ENCODE data around the gene IFRD2.

The IFRD2 gene

GRCh38 chr3:50323092-50323600 is 30.9 kb upstream of the IFRD2 start:
- TF ChIP-seq, protein P1, sequence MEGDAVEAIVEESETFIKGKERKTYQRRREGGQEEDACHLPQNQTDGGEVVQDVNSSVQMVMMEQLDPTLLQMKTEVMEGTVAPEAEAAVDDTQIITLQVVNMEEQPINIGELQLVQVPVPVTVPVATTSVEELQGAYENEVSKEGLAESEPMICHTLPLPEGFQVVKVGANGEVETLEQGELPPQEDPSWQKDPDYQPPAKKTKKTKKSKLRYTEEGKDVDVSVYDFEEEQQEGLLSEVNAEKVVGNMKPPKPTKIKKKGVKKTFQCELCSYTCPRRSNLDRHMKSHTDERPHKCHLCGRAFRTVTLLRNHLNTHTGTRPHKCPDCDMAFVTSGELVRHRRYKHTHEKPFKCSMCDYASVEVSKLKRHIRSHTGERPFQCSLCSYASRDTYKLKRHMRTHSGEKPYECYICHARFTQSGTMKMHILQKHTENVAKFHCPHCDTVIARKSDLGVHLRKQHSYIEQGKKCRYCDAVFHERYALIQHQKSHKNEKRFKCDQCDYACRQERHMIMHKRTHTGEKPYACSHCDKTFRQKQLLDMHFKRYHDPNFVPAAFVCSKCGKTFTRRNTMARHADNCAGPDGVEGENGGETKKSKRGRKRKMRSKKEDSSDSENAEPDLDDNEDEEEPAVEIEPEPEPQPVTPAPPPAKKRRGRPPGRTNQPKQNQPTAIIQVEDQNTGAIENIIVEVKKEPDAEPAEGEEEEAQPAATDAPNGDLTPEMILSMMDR (IDR thresholded peaks at IDR 0.05), result no peak
- no peak for TF ChIP-seq ZFX (IDR thresholded peaks at IDR 0.05; ENCODE audit: borderline replicate concordance)
- H3K27ac ChIP-seq, result peak overlapping the region; percentile 85

GRCh38 chr3:50322386-50323091 is 30.3 kb upstream of the IFRD2 start, which contains the start of gene HYAL2:
Gene HYAL2 (minus strand): TSS chr3:50322745. CDS start chr3:50320489, 2,256 bp downstream.
- TF ChIP-seq, protein P1 (IDR thresholded peaks at IDR 0.05), result no peak
- TF ChIP-seq ZFX (IDR thresholded peaks at IDR 0.05; ENCODE audit: borderline replicate concordance), result no peak
- peak within 1 kb of the TSS; percentile 85 for H3K27ac ChIP-seq

- TF ChIP-seq ZFX (IDR thresholded peaks at IDR 0.05; ENCODE audit: borderline replicate concordance), result no peak
- TF ChIP-seq, protein P1 (IDR thresholded peaks at IDR 0.05), result no peak; the same call in 1 of the 2 replicates
- H3K27ac ChIP-seq, result peak overlapping the region; percentile 85
These were observed 29.8 kb upstream of the IFRD2 start for GRCh38 chr3:50322115-50322385.

- peak overlapping the region; percentile 85 for H3K27ac ChIP-seq
- TF ChIP-seq, protein P1 (IDR thresholded peaks at IDR 0.05), result peak; percentile 73
- TF ChIP-seq ZFX (IDR thresholded peaks at IDR 0.05; ENCODE audit: borderline replicate concordance), result no peak
These were observed 29.3 kb upstream of the IFRD2 start for GRCh38 chr3:50321336-50322114.

- peak overlapping the region; percentile 85 for H3K27ac ChIP-seq
- TF ChIP-seq, protein P1 (IDR thresholded peaks at IDR 0.05), result no peak
- TF ChIP-seq ZFX (IDR thresholded peaks at IDR 0.05; ENCODE audit: borderline replicate concordance), result no peak
These were observed 28.7 kb upstream of the IFRD2 start for GRCh38 chr3:50320853-50321335.

GRCh38 chr3:50319894-50320625 is 27.8 kb upstream of the IFRD2 start:
- no peak for TF ChIP-seq ZFX (IDR thresholded peaks at IDR 0.05; ENCODE audit: borderline replicate concordance)
- TF ChIP-seq, protein P1 (IDR thresholded peaks at IDR 0.05), result no peak; the same call in 1 of the 2 replicates
- H3K27ac ChIP-seq, result peak overlapping the region; percentile 85

All from 22Rv1 (cell line).